Measurements from ENCODE around the gene MTTP. TPM values are rescaled to one million over a fixed set of nuclear protein-coding genes. Genes with fewer than 3 reads are reported as not detected.

MTTP gene
- total and polyA plus RNA-seq, 4 donors = 0.04 to 0.57 (median 0.25) TPM

- Histone ChIP-seq H3K4me1 (ENCODE audit: control insufficient read depth in 5 of 5, insufficient read depth in 5 of 5, low read length in 5 of 5) (peaks cover 0 to 20% (median 0%) of the 10 kb centered on the region in 5 donors), H3K27ac (ENCODE audit: low read depth in 1 of 2, low read length in 1 of 2) (no peak overlapping the region), H3K36me3 (ENCODE audit: control insufficient read depth in 4 of 4, insufficient read depth in 4 of 4, low read length in 4 of 4) (no peaks in the 10 kb centered on the region), H3K4me3 (no peak overlapping the region), H3K27me3 (ENCODE audit: control insufficient read depth in 3 of 3, insufficient read depth in 3 of 3, low read length in 2 of 3) (no peaks in the 10 kb centered on the region), H3K9ac (ENCODE audit: insufficient read depth in 1 of 2, low read length in 2 of 2) (no peak overlapping the region), H3K9me3 (ENCODE audit: control insufficient read depth in 4 of 4, insufficient read depth in 3 of 4, low read length in 3 of 4) (peaks cover 0 to 2% (median 0%) of the 10 kb centered on the region in 4 donors)
- WGBS, 2 donors = 97% methylated on average over 49 of the region's 49 CpGs
- no peak for ATAC-seq (ENCODE audit: insufficient read depth, low FRiP score)
- TF ChIP-seq CTCF (IDR thresholded peaks at IDR 0.05; ENCODE audit: control extremely low read depth, extremely low read depth) = no peak
- DNase-seq = no peak
These were observed 77.3 kb downstream of the MTTP start for GRCh38 chr4:99651811-99652485.

GRCh38 chr4:99652596-99653436 is 78.2 kb downstream of the MTTP start:
- H3K27me3 ChIP-seq (ENCODE audit: control insufficient read depth in 3 of 3, insufficient read depth in 3 of 3, low read length in 2 of 3) = no peaks in the 10 kb centered on the region
- peaks cover 0 to 2% (median 0%) of the 10 kb centered on the region in 4 donors for H3K9me3 ChIP-seq (ENCODE audit: control insufficient read depth in 4 of 4, insufficient read depth in 3 of 4, low read length in 3 of 4)
- no peak for ATAC-seq (ENCODE audit: insufficient read depth, low FRiP score)

GRCh38 chr4:99653916-99654315 is 79.3 kb downstream of the MTTP start:
- peaks cover 0 to 2% (median 0%) of the 10 kb centered on the region in 4 donors for H3K9me3 ChIP-seq (ENCODE audit: control insufficient read depth in 4 of 4, insufficient read depth in 3 of 4, low read length in 3 of 4)
- H3K27ac ChIP-seq (ENCODE audit: low read depth in 1 of 2, low read length in 1 of 2) = no peak overlapping the region
- WGBS, 2 donors = 88 to 94% methylated on average over 9 of the region's 9 CpGs
- DNase-seq = no peak
- peaks cover 0 to 7% (median 0%) of the 10 kb centered on the region in 5 donors for H3K4me1 ChIP-seq (ENCODE audit: control insufficient read depth in 5 of 5, insufficient read depth in 5 of 5, low read length in 5 of 5)
- H3K4me3 ChIP-seq = no peak overlapping the region
- H3K27me3 ChIP-seq (ENCODE audit: control insufficient read depth in 3 of 3, insufficient read depth in 3 of 3, low read length in 2 of 3) = no peaks in the 10 kb centered on the region
- TF ChIP-seq CTCF (IDR thresholded peaks at IDR 0.05; ENCODE audit: control extremely low read depth, extremely low read depth) = no peak
- no peak for ATAC-seq (ENCODE audit: insufficient read depth, low FRiP score)
- H3K9ac ChIP-seq (ENCODE audit: insufficient read depth in 1 of 2, low read length in 2 of 2) = no peak overlapping the region
- H3K36me3 ChIP-seq (ENCODE audit: control insufficient read depth in 4 of 4, insufficient read depth in 4 of 4, low read length in 4 of 4) = no peaks in the 10 kb centered on the region

More at GRCh38 chr4:99652596-99653436, 78.2 kb downstream of the MTTP start:
- H3K9ac ChIP-seq (ENCODE audit: insufficient read depth in 1 of 2, low read length in 2 of 2) = no peak overlapping the region
- TF ChIP-seq CTCF (IDR thresholded peaks at IDR 0.05; ENCODE audit: control extremely low read depth, extremely low read depth) = no peak
- WGBS, 2 donors = 96 to 97% methylated on average over 43 of the region's 43 CpGs
- H3K36me3 ChIP-seq (ENCODE audit: control insufficient read depth in 4 of 4, insufficient read depth in 4 of 4, low read length in 4 of 4) = no peaks in the 10 kb centered on the region
- peaks cover 0 to 15% (median 0%) of the 10 kb centered on the region in 5 donors for H3K4me1 ChIP-seq (ENCODE audit: control insufficient read depth in 5 of 5, insufficient read depth in 5 of 5, low read length in 5 of 5)
- H3K4me3 ChIP-seq = no peak overlapping the region
- H3K27ac ChIP-seq (ENCODE audit: low read depth in 1 of 2, low read length in 1 of 2) = no peak overlapping the region
- no peak for DNase-seq

Data from lung (tissue), 12 donors.